Testis (tissue), 2 donors: ENCODE results near the gene ZHX3.

Experiments
- CTCF ChIP-seq, 3 experiments: fragments of 450-650 bp in 2 of 3; fragments of 200-600 bp in 1 of 3; sonication (generic) in 1 of 3; IDR thresholded peaks; one replicate each; pipeline ENCODE4 v1.5.1; 2016 to 2019; ENCODE audit warnings: antibody characterized with exemption in 3 of 3, mild to moderate bottlenecking in 2 of 3, moderate library complexity in 1 of 3
- POLR2A ChIP-seq: fragments of 450-650 bp; IDR thresholded peaks from one replicate; pipeline ENCODE4 v1.6.1; 2017; ENCODE audit warnings: antibody characterized with exemption, mild to moderate bottlenecking, moderate library complexity

DNA sequence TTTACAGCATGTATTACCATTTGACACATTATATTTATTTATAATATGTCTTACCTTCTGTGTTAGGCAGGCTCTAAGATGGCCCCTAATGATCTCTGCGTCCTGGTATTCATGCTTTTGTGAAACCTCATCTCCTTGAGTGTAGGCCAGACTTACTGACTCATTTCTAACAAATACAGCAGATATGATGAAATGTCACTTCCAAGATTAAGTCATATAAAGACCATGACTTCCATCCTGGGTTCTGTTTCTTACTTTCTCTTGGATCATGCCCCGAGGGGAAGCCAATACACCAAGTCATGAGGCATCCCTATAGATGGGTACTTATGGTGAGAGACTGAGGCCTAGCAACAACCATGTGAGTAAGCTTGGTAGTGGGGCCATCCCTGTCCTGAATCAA, 30.2 kb downstream of the ZHX3 start:
- TF ChIP-seq CTCF (IDR thresholded peaks at IDR 0.05) (no peak), POLR2A (no peak)
